GM21786 (cell line): ENCODE results near the gene RBBP8NL.

ENCODE experiments used
- ATAC-seq: cut with Tn5 transposase; IDR thresholded peaks from one replicate; pipeline ENCODE4 v1.9.1; 2021; ENCODE audit not compliant: unreplicated experiment

The RBBP8NL gene

DNA sequence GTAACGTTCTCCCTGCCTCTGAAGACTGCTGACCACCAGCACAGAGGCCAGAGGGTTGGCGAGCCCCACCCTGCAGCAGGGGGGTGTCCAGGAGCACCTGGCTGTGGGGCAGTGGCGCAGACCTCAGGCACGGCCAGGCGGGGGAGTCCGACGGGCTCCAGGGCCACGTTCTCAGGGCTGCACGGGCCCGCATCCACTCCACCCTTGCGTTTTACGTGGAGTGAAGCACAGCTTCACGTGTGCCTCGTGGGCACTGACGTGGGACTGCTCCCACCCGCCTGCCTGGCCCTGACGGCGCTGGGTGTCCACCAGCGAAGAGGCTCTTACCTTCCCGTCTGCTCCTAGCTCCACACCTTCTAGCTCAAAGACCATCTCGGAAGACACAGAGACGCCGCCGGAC, 33.5 kb downstream of the RBBP8NL start:
- no peak for ATAC-seq

DNA sequence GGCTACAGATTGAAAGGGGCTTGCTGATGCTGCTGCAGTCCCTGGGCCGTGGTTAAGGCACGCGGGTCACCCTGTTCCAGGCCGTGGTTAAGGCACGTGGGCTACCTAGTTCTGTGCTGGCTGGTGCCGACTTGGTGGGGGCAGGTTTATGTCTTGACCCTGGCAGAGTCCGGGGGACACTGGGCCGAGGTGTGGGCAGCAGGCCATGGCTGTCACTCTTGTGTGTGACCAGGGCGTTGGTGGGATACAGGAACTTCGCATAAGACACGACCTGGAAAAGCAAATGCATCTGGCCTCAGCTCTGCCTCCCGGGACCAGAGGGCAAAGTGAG, 34.0 kb downstream of the RBBP8NL start:
- ATAC-seq, result no peak

DNA sequence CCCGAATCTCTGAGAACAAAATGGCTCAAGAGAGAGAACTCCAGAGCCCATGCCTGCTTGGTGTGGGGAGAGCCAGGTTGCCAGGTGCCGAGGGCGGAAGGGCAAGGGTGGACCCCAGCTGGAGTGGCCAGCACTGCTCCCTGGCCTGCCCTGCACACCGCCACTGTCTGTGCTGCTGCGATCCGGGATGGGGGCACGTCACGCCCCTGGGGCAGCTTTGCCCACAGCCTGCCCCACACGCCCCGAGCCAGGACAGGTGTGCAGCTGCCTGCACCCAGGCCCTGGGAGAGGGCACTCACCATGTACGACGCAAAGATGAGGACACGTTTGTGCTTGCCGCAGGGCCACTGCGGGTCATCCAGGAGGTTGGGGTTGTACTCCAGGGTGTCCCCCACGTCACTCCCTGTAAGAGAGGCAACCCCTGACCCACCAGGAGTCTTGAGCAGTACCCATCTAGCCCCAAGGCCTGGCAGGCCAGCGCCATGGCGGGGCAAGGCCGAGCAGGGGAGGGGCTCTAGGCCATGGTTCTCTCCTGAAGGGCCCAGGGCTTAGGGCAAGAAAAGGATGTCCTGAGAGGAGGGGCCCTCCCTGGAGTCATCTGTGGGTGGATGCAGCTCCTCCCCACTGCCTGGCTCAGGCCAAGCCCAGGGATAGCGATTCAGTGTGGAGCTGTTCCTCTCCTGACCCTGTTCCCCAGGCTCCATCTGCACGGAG, 34.6 kb downstream of the RBBP8NL start:
- ATAC-seq, result no peak

DNA sequence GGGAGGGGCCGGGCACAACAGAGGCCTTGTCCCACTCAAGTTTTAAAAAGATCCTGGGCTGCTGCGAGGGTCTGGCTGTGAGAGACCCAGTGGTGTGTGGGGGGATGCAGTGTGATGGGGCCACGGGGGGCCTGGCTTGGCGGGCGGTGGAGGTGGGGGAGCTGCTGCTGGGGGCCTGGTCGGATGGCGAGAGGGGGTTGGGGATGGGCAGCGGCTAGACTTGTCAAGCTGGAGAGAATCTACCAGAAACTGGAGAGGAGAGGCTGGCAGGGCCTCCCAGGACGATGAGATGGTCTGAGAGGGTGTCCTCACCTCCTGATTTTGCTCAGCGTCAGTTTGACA, 35.3 kb downstream of the RBBP8NL start:
- ATAC-seq, result no peak

DNA sequence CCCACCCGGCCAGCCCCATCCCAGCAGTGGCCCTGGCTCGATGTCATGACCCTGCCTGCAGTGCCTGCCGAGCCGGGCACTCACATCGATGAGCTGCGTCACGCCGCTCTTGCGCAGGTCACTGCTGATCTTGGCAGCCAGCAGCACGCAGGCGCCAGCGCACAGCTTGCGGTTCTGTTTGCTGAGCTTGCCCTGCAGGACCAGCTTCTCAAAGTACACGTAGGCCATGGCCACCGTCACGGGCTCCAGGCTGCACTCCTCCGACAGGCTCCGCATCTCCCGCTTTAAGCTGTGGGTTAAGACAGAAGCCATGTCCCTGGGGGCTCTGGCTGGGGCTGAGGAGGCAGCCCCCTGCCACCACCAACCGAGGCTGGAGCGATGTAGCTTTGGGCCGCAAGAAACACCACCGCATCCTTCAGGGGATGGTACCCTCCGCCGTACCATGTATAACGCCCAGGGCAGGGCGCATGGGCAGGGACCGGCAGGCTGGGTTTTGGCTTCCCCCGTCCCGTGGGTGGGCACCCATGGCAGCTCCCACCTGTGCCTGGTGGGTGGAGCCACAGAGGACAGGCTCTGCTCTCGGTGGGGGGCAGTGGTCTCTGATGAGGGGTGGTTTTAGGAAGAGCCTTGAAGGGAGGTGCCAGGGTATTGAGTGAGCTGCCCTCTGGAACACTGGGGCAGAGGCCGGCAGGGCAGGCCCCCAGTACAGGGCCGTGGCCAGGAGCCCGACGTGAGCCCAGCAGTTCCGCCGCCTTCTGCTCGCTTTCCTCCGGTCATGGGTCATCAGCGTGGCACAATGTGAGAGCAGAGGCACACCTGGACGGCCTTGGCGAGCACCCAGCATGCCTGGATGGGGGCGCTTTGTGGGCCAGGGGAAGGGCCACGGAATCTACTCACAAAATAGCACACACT, 35.9 kb downstream of the RBBP8NL start:
- no peak for ATAC-seq

DNA sequence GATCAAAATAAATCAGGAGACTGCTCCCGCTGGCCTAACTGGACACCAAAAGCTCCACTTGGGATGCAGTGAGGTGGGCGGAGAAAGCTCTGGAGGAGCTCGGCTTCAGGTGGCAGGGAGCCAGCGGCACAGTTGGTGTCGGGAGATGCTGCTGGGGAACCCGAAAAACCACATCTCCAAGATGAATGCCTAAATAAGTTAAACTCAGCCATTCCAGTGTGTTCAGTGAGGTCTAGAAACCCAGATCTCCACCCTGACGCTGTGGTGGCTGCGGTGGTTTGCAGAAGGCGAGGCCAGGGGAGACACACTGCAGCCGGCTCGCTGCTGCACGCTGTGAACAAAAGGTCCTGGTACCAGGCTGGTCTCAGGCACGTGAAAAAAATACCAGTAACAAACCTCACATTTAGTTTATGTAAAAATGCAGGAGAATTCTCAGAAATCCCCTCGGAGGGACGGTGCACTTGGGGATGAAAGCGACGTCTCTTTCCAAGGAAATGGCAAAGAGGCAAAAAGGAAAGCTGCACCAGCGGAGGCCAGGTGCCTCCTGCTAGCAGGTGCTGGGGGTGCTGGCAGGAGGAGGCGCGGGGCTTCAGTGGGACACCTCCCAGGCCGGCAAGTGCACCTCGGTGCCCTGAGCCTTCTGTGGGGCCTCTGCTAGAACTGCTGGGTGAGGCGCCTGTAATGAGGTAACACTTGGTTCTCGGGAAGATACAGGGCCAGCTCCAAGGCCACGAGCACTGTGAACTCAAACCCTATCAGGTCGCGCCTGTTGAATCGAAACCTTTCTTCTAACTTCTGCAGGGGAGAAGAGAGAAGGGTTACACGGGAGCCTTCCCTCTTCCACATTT, 36.8 kb downstream of the RBBP8NL start:
- ATAC-seq, result no peak

DNA sequence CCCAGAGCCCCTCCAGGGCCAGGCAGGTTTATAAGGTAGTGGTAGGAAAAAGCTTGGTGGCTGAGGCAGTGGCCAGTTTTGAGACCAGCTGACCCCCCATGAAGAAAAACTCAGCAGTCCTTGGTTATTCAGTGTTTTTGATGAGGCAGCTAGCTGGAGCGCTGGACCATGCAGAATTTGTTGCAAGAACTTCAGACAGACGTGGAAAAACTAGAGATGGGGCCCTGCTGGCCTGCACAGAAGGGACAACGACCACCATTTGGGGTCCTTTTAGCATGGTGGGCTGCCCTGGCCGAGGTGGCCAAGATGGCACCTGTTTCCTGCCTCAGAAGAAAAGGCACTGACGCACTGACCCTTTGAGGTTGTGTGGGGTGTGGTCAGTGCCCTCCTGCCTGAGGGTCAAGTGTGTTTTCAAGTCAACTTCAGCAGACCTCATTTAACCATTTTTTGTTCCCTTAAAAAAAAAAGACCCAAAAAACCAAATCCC, 37.7 kb downstream of the RBBP8NL start:
- ATAC-seq, result no peak

DNA sequence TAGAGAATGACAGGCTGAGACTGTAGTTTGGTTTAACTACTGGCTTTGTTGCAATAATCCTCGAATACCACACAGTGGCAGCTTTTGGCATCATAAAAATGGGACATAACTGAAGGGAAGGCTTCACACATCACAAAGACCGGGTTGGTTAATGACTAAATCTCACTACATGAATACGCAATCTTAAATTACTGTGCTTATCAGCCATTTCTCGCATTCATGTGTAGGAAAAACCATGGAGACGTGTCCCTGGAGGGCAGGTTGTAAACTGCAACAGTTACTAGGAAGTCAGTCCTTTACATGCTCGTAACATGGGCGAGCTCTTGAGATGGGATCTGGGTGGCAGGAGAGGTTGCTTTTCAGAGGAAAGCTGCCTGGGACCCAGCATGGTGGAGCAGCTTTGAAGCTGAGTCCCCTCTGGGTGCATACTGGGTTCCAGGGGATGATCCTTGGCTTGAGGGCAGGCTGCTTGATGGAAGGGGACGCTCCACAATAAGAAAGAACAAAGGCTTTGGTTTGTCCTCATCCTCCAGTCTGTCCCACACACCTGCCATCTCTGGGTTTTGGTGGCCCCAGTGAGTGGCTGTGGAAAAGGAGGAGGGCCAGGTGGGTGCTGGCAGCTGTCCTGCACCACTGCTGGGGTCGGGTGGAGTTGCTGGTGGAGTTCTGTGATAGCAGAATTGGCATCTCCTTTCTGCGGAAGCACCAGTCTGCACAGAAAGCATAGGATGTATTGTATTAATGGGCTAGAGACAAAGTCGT, 38.3 kb downstream of the RBBP8NL start:
- ATAC-seq, result no peak

DNA sequence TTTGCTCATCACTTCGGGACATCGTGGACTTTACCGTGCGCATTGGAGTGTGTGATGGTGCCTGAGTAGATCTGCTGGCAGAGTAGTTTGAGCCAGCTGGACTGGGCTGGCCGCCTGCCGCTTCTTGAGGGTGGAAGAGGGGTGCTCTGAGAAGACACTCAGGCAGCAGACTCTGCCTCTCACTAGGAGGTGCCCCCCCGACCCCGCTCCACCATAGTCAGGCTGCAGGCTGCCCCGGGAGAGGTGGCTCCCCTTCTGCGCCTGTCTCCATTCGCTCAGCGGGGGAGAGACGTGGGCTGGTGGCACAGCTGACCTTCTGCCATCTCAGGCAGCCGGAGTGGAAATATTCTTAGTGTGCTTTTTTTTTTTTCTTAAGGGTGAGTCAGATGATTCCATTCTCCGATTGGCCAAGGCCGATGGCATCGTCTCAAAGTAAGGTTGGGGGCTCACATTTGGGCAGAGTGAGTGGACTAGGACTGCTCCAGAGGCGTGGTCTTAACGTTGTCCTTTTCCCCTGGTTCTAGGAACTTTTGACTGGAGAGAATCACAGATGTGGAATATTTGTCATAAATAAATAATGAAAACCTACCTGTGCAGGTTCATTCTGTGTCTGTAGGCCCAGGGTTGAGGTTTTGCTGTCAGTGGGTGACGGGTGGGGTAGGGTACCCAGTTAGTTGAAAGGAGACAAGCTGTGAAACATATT, 39.3 kb downstream of the RBBP8NL start:
- no peak for ATAC-seq

DNA sequence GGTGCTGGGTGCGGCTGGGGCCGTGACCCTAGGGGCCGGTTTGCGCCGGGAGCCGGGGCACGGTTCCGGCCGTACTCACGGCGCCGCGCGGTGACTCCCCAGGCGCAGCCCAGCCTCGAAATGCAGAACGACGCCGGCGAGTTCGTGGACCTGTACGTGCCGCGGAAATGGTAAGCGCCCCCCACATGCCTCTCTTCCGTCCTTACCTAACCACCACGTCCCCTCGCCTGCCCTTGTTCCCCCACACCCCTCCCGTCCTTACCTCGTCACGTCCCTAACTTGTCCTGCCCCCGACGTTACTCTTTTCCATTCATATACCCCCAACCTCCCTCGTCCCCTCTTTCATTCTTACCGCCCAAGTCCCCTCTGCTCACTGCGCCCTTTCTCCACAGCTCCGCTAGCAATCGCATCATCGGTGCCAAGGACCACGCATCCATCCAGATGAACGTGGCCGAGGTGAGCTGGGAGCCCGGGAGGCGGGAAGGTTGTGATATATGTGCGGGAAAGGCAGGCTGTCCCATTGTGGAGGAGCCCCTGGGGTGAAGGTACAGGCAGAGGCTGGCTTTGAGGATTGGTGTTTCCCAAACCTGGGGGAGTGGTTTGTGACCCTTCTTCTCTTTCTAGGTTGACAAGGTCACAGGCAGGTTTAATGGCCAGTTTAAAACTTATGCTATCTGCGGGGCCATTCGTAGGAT, 40.0 kb downstream of the RBBP8NL start:
- no peak for ATAC-seq

DNA sequence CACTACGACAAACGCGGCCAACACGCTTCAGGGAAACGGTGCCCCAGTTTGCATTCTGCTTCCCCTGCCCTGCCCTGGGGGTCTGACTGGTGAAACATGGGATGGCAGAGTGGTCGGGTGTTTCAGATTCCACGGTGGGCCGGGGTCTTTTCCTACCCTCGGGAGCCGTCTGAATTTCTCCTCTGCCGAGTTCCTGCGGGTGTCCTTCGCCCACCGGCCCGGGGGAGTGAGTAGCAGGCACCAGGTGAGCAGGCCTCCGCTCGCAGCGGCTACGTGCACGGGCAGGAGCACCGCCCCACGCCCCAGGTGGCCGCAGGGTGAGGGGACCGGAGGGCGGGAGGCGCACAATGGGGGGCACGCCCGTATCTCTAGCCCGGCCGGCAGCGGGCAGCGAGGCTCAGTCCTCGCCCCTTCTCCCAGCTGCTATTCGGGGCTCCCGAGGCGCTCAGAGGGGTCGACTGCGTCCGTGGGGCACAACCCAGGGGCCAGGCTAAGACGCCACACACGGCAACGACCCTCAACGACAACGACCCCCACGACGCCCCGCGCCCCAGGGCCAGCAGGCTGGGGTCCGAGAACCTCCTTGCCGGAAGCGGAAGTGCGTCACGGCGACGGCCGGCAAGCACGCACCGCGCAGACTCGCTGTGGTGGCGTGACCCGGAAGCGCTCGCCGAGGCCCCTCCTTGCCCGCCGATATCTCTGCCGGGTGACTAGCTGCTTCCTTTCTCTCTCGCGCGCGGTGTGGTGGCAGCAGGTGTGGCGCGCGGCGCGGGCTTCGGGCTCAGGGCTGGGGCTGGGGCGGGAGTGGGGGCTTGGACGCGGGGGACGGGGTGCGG, 40.7 kb downstream of the RBBP8NL start, which contains the start of gene RPS21:
Gene RPS21 (plus strand): TSS at position 721 of the 836 bp plus-strand sequence. CDS start 236 bp downstream, outside the sequence.
- peak; percentile 80 for ATAC-seq

DNA sequence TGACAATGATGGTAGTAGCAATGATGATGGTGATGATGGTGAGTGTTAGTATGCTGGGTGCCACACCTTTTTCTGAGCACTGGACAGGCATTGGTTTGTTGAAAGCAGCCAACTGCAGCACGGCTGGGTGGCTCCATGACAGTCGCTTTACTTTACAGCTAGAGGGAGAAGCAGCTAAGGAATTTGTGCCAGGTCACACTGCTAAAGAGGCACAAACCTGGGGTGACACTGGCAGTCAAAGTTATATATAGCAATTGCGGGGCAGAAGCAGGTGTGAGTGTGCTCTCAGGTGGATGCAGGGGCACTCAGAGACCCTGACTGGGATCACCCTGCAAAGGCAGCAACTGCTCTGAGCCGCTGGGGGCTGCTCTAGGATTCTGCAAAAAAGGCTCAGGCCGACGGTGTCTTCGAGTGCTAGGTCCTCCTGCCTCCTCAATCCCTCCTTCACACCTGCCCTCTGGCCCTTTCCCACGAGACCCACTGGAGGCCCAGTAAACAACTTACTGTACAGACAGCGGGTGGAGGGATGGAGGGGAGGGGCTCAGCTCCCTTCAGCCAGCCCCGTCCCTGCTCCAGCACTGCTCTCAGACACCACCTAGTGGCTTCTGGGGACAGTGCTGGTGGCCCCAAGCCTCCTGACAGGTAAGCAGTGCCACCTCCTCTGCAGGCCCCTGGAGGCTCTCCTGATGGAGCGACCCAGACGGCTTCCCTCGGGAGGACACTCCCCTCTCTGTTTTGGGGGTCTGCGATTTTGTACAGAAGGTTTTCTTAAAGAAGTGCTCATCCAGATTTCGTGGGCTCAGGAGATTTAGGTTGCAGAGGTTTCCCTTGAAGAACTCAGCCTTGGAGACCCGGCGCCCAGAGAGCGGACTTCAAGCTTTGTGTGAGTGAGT, 44.8 kb downstream of the RBBP8NL start:
- peak; percentile 65 for ATAC-seq

DNA sequence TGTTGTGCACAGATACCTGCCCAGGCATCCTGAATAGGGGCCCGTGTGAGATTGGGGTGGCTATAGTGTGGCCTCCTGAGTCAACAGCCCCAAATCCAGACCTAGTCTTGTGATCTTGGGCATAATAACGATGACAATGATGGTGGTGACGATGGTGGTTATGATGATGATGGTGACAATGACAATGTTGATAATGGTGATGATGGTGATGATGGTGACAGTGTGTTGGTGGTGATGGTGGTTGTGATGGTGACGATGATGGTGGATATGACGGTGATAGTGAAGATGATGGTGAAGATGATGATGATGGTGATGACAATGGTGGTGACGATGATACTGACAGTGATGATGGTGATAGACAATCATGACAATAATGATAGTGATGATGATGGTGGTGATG, 45.5 kb downstream of the RBBP8NL start:
- ATAC-seq, result no peak

DNA sequence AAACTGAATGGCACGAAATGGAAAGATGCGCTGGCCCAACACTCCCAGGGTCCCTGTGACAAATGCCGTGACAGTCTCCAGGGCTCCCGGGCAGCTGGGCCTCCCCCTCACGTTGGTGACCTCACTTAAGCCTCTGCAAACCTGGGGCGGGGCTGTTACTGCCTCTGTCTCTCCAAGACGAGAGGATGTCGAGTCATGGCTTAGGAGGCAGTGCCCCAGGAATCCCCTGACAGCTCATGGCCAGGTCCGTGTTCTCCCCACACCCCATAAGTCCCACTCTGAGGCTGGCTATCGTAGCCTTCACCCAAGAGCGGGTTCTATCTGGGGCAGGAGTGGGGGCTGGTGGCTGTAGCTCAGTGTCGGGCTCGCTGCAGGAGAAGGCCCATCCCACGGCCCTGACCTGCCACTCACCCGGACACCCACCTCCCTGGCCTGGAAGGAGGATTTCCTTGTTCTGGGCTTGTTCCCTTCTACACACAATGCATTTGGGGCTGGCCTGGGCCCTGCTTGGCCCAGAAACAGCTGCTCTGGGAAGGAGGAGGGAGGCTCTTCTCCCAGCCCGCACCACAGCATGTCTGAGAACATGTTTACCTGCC, 46.0 kb downstream of the RBBP8NL start:
- no peak for ATAC-seq

DNA sequence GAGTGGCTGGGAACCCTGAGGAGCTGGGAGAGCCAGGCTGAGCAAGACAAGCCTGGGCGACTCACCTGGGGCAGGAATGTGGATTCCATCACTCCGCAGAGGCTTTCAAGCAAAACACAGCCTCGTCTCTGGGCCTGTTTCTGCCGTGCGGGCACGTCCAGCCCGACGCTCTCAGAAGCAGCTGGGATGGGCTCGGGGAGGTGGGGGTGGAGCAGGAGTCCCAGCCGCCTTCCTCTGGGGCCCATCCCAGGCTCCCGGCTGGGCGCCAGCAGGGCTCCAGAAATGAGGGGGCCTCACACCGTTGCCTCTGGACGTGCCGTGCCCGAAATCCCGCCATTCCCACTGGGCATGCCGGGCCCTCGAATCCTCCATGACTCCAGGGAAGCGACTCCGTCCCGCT, 49.1 kb downstream of the RBBP8NL start:
- no peak for ATAC-seq

DNA sequence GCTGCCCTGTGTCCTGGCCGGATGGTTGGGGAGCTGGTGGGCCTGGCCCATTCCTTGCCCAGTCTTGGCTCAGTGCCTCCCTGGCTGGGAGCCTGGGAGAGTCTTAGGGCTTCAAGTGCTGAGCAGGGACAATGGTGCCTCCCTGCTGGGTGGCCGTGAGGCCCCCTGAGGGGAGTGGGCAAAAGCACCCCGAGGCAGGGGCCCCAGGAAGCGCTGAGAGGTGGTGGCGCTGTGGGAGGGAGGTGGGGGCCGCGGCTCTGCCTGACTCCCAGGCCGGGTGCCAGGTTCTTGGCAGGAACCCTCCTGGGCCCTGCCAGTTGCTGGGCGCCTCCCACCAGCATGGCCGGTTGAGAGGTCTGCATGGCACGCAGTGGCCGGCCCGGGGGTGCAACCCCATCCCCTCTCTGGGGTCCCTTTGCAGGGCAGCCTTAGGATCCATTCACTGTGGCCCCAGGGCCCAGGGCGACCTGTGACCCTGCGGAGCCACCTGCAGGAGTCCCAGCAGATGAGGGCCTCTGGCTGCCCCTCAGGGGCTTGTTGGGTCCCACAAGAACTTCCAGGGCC, 49.6 kb downstream of the RBBP8NL start:
- ATAC-seq, result no peak

DNA sequence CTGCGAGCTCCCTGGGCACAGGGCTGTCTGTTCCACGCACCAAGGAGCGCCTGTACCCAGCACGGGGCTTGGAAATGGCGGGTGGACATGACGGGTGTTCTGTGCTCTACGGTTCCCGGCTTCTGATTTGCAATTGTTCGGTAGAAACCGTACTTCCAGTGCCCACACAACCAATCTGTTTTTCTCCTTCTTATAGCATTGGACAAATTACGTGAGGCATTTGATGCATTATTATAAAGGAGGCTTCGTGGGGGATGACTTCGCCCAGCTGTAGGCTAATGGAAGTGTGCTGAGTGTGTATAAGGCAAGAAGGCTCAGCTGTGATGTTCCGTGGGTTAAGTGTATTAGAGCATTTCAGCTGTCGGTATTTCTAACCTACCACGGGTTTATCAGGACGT, 50.3 kb downstream of the RBBP8NL start:
- no peak for ATAC-seq
